ENCODE data around the gene PCDHB8. TPM values are rescaled to one million over a fixed set of nuclear protein-coding genes. Genes with fewer than 3 reads are reported as not detected.
A peak's percentile ranks its signal among the peaks of the same experiment; 100 is the strongest.
"Not testable (repeated sequence)": the region's sequence is repeated elsewhere in the genome, so short reads cannot be mapped to it uniquely, and the experiment has no call there.

Gene PCDHB8
- total and polyA plus RNA-seq, 9 donors: 0.74 to 2.8 (median 1.8) TPM

DNA sequence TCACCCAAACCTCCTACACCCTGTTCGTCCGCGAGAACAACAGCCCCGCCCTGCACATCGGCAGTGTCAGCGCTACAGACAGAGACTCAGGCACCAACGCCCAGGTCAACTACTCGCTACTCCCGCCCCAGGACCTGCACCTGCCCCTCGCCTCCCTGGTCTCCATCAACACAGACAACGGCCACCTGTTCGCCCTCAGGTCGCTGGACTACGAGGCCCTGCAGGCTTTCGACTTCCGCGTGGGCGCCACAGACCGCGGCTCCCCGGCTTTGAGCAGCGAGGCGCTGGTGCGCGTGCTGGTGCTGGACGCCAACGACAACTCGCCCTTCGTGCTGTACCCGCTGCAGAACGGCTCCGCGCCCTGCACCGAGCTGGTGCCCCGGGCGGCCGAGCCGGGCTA is 23.5 kb downstream of the PCDHB8 start:
- peaks cover 29% of the 10 kb centered on the region for H3K9me3 ChIP-seq (replicated peaks; ENCODE audit: control insufficient read depth, low read depth, low read length)
- H3K4me1 ChIP-seq (ENCODE audit: control insufficient read depth, insufficient read depth, low read length): not testable (repeated sequence)

DNA sequence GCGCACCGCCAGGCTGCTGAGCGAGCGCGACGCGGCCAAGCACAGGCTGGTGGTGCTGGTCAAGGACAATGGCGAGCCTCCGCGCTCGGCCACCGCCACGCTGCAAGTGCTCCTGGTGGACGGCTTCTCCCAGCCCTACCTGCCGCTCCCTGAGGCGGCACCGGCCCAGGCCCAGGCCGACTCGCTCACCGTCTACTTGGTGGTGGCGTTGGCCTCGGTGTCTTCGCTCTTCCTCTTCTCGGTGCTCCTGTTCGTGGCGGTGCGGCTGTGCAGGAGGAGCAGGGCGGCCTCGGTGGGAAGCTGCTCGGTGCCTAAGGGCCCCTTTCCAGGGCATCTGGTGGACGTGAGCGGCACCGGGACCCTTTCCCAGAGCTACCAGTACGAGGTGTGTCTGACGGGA is 24.1 kb downstream of the PCDHB8 start:
- not testable (repeated sequence) for H3K4me3 ChIP-seq (ENCODE audit: low read length); H3K27me3 ChIP-seq (ENCODE audit: control insufficient read depth, insufficient read depth, low read length); H3K4me1 ChIP-seq (ENCODE audit: control insufficient read depth, insufficient read depth, low read length); H3K36me3 ChIP-seq (ENCODE audit: control insufficient read depth, insufficient read depth, low read length); DNase-seq; H3K27ac ChIP-seq (ENCODE audit: low read length)
- peaks cover 27% of the 10 kb centered on the region for H3K9me3 ChIP-seq (replicated peaks; ENCODE audit: control insufficient read depth, low read depth, low read length)
- WGBS (ENCODE audit: insufficient coverage): 26% methylated on average over 23 of the region's 35 CpGs

More for the DNA sequence above, 23.5 kb downstream of the PCDHB8 start:
- DNase-seq; H3K36me3 ChIP-seq (ENCODE audit: control insufficient read depth, insufficient read depth, low read length); H3K27me3 ChIP-seq (ENCODE audit: control insufficient read depth, insufficient read depth, low read length); H3K4me3 ChIP-seq (ENCODE audit: low read length); H3K27ac ChIP-seq (ENCODE audit: low read length): not testable (repeated sequence)
- WGBS (ENCODE audit: insufficient coverage): 26% methylated on average over 8 of the region's 38 CpGs

DNA sequence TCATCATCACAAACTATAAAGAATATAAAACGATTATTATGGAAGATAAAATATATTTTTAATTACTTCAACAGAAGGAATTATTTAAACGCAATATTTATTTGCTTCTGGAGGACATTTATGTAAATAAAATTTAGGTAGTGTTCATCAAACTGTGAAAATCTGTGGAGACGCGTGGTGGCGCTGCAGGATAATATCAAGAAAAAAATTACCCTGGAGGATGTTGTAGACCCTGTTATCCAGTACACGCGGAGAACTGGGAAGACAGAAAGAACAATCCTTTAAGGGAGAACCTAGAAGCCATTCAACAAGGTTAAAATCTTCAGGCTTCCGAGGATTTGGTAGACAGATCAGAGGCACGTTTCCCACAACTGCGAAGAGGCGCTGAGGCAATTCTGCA is 30.9 kb downstream of the PCDHB8 start, which contains the start of gene PCDHB12:
Gene PCDHB12 (plus strand): TSS at position 242 of the 400 bp plus-strand sequence. CDS start 189 bp downstream, outside the sequence.
- no peaks in the 10 kb centered on the region for H3K36me3 ChIP-seq (ENCODE audit: control insufficient read depth, insufficient read depth, low read length)
- peak; percentile 8 for DNase-seq
- H3K4me1 ChIP-seq (ENCODE audit: control insufficient read depth, insufficient read depth, low read length): no peaks in the 10 kb centered on the region
- H3K27me3 ChIP-seq (ENCODE audit: control insufficient read depth, insufficient read depth, low read length): peaks cover 7% of the 10 kb centered on the region
- WGBS (ENCODE audit: insufficient coverage): 17% methylated on average over 9 of the region's 11 CpGs
- H3K9me3 ChIP-seq (replicated peaks; ENCODE audit: control insufficient read depth, low read depth, low read length): peaks cover 35% of the 10 kb centered on the region
- H3K4me3 ChIP-seq (ENCODE audit: low read length): peak within 1 kb of the TSS; percentile 11
- H3K27ac ChIP-seq (ENCODE audit: low read length): no peak within 1 kb of the TSS

DNA sequence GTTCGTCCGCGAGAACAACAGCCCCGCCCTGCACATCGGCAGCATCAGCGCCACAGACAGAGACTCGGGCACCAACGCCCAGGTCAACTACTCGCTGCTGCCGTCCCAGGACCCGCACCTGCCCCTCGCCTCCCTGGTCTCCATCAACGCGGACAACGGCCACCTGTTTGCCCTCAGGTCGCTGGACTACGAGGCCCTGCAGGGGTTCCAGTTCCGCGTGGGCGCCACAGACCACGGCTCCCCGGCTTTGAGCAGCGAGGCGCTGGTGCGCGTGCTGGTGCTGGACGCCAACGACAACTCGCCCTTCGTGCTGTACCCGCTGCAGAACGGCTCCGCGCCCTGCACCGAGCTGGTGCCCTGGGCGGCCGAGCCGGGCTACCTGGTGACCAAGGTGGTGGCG is 32.7 kb downstream of the PCDHB8 start:
- 31% methylated on average over 16 of the region's 39 CpGs for WGBS (ENCODE audit: insufficient coverage)
- H3K4me1 ChIP-seq (ENCODE audit: control insufficient read depth, insufficient read depth, low read length); H3K27ac ChIP-seq (ENCODE audit: low read length); H3K36me3 ChIP-seq (ENCODE audit: control insufficient read depth, insufficient read depth, low read length); H3K27me3 ChIP-seq (ENCODE audit: control insufficient read depth, insufficient read depth, low read length); H3K4me3 ChIP-seq (ENCODE audit: low read length); DNase-seq: not testable (repeated sequence)
- H3K9me3 ChIP-seq (replicated peaks; ENCODE audit: control insufficient read depth, low read depth, low read length): peaks cover 43% of the 10 kb centered on the region

DNA sequence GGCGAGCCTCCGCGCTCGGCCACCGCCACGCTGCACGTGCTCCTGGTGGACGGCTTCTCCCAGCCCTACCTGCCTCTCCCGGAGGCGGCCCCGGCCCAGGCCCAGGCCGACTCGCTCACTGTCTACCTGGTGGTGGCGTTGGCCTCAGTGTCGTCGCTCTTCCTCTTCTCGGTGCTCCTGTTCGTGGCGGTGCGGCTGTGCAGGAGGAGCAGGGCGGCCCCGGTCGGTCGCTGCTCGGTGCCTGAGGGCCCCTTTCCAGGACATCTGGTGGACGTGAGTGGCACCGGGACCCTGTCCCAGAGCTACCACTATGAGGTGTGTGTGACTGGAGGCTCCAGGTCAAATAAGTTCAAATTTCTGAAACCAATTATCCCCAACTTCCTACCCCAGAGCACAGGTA is 33.3 kb downstream of the PCDHB8 start:
- H3K36me3 ChIP-seq (ENCODE audit: control insufficient read depth, insufficient read depth, low read length); H3K27me3 ChIP-seq (ENCODE audit: control insufficient read depth, insufficient read depth, low read length); H3K27ac ChIP-seq (ENCODE audit: low read length); H3K4me3 ChIP-seq (ENCODE audit: low read length); H3K4me1 ChIP-seq (ENCODE audit: control insufficient read depth, insufficient read depth, low read length); DNase-seq: not testable (repeated sequence)
- WGBS (ENCODE audit: insufficient coverage): 19% methylated on average over 8 of the region's 27 CpGs
- peaks cover 42% of the 10 kb centered on the region for H3K9me3 ChIP-seq (replicated peaks; ENCODE audit: control insufficient read depth, low read depth, low read length)

DNA sequence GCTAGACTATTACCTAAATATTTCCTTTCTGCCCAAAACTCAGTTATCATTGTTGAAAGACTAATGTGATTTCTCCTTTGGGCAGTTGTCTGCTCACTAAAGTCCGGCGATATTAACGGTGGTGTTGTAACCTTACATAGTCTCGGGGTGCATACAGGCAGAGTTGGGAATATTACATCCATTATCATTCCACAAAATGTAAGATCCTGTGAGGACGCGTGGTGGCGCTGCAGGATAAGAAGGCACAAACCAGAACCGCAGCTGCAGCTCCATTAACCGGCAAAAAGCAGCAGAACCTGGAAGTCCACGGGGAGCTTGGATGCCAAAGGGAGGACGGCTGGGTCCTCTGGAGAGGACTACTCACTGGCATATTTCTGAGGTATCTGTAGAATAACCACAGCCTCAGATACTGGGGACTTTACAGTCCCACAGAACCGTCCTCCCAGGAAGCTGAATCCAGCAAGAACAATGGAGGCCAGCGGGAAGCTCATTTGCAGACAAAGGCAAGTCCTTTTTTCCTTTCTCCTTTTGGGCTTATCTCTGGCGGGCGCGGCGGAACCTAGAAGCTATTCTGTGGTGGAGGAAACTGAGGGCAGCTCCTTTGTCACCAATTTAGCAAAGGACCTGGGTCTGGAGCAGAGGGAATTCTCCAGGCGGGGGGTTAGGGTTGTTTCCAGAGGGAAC is 36.2 kb downstream of the PCDHB8 start, which contains the start of gene PCDHB13:
Gene PCDHB13 (plus strand): TSS at position 264 of the 684 bp plus-strand sequence. CDS start 205 bp downstream, at position 469.
- not testable (repeated sequence) for H3K4me3 ChIP-seq (ENCODE audit: low read length); H3K4me1 ChIP-seq (ENCODE audit: control insufficient read depth, insufficient read depth, low read length); H3K36me3 ChIP-seq (ENCODE audit: control insufficient read depth, insufficient read depth, low read length); H3K27me3 ChIP-seq (ENCODE audit: control insufficient read depth, insufficient read depth, low read length); H3K27ac ChIP-seq (ENCODE audit: low read length)
- peak; percentile 22 for DNase-seq
- WGBS (ENCODE audit: insufficient coverage): no CpG with 5 or more reads among the region's 18 CpGs
- H3K9me3 ChIP-seq (replicated peaks; ENCODE audit: control insufficient read depth, low read depth, low read length): peaks cover 45% of the 10 kb centered on the region

DNA sequence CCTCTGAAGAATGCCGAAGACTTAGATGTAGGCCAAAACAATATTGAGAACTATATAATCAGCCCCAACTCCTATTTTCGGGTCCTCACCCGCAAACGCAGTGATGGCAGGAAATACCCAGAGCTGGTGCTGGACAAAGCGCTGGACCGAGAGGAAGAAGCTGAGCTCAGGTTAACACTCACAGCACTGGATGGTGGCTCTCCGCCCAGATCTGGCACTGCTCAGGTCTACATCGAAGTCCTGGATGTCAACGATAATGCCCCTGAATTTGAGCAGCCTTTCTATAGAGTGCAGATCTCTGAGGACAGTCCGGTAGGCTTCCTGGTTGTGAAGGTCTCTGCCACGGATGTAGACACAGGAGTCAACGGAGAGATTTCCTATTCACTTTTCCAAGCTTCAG is 37.0 kb downstream of the PCDHB8 start:
- H3K4me3 ChIP-seq (ENCODE audit: low read length); H3K27me3 ChIP-seq (ENCODE audit: control insufficient read depth, insufficient read depth, low read length); H3K36me3 ChIP-seq (ENCODE audit: control insufficient read depth, insufficient read depth, low read length); H3K4me1 ChIP-seq (ENCODE audit: control insufficient read depth, insufficient read depth, low read length); DNase-seq; H3K27ac ChIP-seq (ENCODE audit: low read length): not testable (repeated sequence)
- peaks cover 42% of the 10 kb centered on the region for H3K9me3 ChIP-seq (replicated peaks; ENCODE audit: control insufficient read depth, low read depth, low read length)
- 56% methylated on average over 3 of the region's 12 CpGs for WGBS (ENCODE audit: insufficient coverage)

DNA sequence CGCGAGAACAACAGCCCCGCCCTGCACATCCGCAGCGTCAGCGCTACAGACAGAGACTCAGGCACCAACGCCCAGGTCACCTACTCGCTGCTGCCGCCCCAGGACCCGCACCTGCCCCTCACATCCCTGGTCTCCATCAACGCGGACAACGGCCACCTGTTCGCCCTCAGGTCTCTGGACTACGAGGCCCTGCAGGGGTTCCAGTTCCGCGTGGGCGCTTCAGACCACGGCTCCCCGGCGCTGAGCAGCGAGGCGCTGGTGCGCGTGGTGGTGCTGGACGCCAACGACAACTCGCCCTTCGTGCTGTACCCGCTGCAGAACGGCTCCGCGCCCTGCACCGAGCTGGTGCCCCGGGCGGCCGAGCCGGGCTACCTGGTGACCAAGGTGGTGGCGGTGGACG is 37.9 kb downstream of the PCDHB8 start:
- WGBS (ENCODE audit: insufficient coverage): 29% methylated on average over 21 of the region's 40 CpGs
- not testable (repeated sequence) for H3K4me3 ChIP-seq (ENCODE audit: low read length); H3K27ac ChIP-seq (ENCODE audit: low read length); H3K27me3 ChIP-seq (ENCODE audit: control insufficient read depth, insufficient read depth, low read length); H3K36me3 ChIP-seq (ENCODE audit: control insufficient read depth, insufficient read depth, low read length); H3K4me1 ChIP-seq (ENCODE audit: control insufficient read depth, insufficient read depth, low read length); DNase-seq
- peaks cover 38% of the 10 kb centered on the region for H3K9me3 ChIP-seq (replicated peaks; ENCODE audit: control insufficient read depth, low read depth, low read length)

DNA sequence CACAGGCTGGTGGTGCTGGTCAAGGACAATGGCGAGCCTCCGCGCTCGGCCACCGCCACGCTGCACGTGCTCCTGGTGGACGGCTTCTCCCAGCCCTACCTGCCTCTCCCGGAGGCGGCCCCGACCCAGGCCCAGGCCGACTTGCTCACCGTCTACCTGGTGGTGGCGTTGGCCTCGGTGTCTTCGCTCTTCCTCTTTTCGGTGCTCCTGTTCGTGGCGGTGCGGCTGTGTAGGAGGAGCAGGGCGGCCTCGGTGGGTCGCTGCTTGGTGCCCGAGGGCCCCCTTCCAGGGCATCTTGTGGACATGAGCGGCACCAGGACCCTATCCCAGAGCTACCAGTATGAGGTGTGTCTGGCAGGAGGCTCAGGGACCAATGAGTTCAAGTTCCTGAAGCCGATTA is 38.4 kb downstream of the PCDHB8 start:
- not testable (repeated sequence) for H3K27ac ChIP-seq (ENCODE audit: low read length); DNase-seq; H3K4me3 ChIP-seq (ENCODE audit: low read length); H3K27me3 ChIP-seq (ENCODE audit: control insufficient read depth, insufficient read depth, low read length); H3K36me3 ChIP-seq (ENCODE audit: control insufficient read depth, insufficient read depth, low read length); H3K4me1 ChIP-seq (ENCODE audit: control insufficient read depth, insufficient read depth, low read length)
- 35% methylated on average over 10 of the region's 26 CpGs for WGBS (ENCODE audit: insufficient coverage)
- H3K9me3 ChIP-seq (replicated peaks; ENCODE audit: control insufficient read depth, low read depth, low read length): peaks cover 40% of the 10 kb centered on the region

DNA sequence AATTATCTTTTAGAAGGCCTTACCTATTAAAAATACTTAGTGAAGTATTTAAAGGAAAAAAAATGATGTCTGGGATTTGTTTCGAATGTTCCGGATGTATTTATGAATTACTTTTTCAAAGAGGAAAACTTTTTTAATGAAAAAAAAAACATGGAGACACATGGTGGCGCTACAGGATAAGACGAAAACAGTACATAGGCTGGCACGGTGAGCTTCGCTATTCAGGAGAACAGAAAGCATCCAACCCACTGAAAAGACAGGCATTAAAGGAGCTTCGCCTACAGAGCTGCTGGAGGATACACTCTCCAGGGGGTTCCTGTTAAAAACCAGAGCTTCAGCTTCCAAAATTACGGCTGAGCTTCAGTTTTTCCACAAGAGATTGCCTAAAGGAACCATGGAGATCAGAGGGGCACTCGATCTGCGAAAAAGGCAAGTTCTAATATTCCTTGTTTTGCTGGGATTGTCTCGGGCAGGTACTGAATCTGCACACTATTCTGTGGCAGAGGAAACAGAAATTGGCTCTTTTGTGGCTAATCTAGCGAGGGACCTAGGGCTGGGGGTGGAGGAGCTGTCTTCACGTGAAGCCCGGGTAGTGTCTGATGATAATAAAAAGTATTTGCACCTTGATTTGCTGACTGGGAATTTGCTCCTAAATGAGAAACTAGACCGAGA is 45.7 kb downstream of the PCDHB8 start, which contains the start of gene PCDHB14:
Gene PCDHB14 (plus strand): TSS at position 232 of the 672 bp plus-strand sequence. CDS start 163 bp downstream, at position 395.
- H3K36me3 ChIP-seq (ENCODE audit: control insufficient read depth, insufficient read depth, low read length): no peaks in the 10 kb centered on the region
- no peak within 1 kb of the TSS for H3K27ac ChIP-seq (ENCODE audit: low read length)
- no peaks in the 10 kb centered on the region for H3K27me3 ChIP-seq (ENCODE audit: control insufficient read depth, insufficient read depth, low read length)
- H3K4me3 ChIP-seq (ENCODE audit: low read length): peak within 1 kb of the TSS; percentile 34
- DNase-seq: peak; percentile 39
- 18% methylated on average over 12 of the region's 15 CpGs for WGBS (ENCODE audit: insufficient coverage)
- no peaks in the 10 kb centered on the region for H3K4me1 ChIP-seq (ENCODE audit: control insufficient read depth, insufficient read depth, low read length)
- peaks cover 33% of the 10 kb centered on the region for H3K9me3 ChIP-seq (replicated peaks; ENCODE audit: control insufficient read depth, low read depth, low read length)
